22Rv1 (cell line): ENCODE data around the gene RNF180.
"Not testable (repeated sequence)": the region's sequence is repeated elsewhere in the genome, so short reads cannot be mapped to it uniquely, and the experiment has no call there.

Experiments
- H3K27ac ChIP-seq: fragments of 450-650 bp; 2 replicates; pipeline ENCODE4 v1.5.1; 2017
- ZFX ChIP-seq: fragments of 450-650 bp; IDR thresholded peaks from 2 replicates; pipeline ENCODE4 v1.6.1; 2017; ENCODE audit warnings: antibody characterized with exemption, borderline replicate concordance
- TF ChIP-seq, protein P1 (sequence below): fragments of 450-650 bp; IDR thresholded peaks from 2 replicates; pipeline ENCODE4 v1.5.1; 2017; ENCODE audit warnings: mild to moderate bottlenecking

RNF180 gene

DNA sequence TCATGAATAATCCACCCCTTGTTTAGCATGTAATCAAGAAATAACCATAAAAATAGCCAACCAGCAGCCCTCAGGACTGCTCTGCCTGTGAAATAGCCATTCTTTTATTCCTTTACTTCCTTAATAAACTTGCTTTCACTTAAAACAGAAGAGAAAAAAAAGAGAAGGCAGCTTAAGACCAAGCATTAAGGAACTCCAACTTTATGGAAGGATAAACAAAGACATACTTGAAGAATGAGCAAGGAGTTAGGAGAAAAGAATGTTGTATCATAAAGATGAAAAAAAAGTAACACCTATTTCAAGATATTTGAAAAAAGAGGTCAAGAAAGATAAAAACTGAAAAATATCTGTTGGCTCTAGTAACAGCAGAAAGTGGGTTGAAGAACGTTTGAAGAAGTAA, 107.6 kb downstream of the RNF180 start:
- TF ChIP-seq, protein P1, sequence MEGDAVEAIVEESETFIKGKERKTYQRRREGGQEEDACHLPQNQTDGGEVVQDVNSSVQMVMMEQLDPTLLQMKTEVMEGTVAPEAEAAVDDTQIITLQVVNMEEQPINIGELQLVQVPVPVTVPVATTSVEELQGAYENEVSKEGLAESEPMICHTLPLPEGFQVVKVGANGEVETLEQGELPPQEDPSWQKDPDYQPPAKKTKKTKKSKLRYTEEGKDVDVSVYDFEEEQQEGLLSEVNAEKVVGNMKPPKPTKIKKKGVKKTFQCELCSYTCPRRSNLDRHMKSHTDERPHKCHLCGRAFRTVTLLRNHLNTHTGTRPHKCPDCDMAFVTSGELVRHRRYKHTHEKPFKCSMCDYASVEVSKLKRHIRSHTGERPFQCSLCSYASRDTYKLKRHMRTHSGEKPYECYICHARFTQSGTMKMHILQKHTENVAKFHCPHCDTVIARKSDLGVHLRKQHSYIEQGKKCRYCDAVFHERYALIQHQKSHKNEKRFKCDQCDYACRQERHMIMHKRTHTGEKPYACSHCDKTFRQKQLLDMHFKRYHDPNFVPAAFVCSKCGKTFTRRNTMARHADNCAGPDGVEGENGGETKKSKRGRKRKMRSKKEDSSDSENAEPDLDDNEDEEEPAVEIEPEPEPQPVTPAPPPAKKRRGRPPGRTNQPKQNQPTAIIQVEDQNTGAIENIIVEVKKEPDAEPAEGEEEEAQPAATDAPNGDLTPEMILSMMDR, result no peak
- no peak for TF ChIP-seq ZFX
- H3K27ac ChIP-seq, result no peak overlapping the region

- H3K27ac ChIP-seq, result no peak overlapping the region
- TF ChIP-seq, protein P1, result no peak
- no peak for TF ChIP-seq ZFX
Observed at GRCh38 chr5:64285188-64286130, 119.8 kb downstream of the RNF180 start.

DNA sequence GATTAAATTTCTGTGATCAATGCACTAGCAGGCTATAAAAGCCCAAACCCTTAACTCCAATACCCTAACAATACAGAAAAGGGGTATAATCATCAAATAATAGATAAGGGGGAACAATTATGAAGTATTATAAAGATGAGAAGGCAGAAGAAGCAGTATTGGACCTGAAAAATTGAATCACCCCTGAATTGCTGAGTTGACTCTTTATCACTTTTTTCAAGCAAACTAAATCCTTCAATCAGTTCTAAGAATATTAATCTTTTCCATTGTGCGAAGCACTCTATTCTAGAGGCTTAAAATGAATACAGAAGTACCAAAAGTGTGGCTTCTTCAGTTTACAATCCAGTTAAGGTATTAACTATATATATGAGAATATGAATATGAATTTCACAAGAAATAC, 120.7 kb downstream of the RNF180 start:
- no peak overlapping the region for H3K27ac ChIP-seq
- TF ChIP-seq ZFX, result no peak
- TF ChIP-seq, protein P1, result no peak

DNA sequence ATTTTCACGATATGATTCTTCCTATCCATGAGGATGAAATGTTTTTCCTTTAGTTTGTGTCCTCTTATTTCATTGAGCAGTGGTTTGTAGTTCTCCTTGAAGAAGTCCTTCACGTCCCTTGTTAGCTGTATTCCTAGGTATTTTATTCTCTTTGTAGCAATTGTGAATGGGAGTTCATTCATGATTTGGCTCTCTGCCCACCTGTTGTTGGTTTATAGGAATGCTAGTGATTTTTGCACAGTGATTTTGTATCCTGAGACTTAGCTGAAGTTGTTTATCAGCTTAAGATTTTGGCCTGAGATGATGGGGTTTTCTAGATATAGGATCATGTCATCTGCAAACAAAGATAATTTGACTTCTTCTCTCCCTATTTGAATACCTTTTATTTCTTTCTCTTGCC, 122.9 kb downstream of the RNF180 start:
- not testable (repeated sequence) for H3K27ac ChIP-seq

GRCh38 chr5:64292611-64293215, 127.1 kb downstream of the RNF180 start:
- H3K27ac ChIP-seq, result no peak overlapping the region
- TF ChIP-seq ZFX, result no peak
- TF ChIP-seq, protein P1, result no peak

- no peak overlapping the region for H3K27ac ChIP-seq
- TF ChIP-seq, protein P1, result no peak
- TF ChIP-seq ZFX, result no peak
Observed at GRCh38 chr5:64295101-64295500, 129.5 kb downstream of the RNF180 start.

GRCh38 chr5:64298586-64298985, 132.9 kb downstream of the RNF180 start:
- TF ChIP-seq, protein P1, result no peak
- no peak for TF ChIP-seq ZFX
- no peak overlapping the region for H3K27ac ChIP-seq
